Breast epithelium (tissue), 4 donors: ENCODE data around the gene RAP2C. TPM values are rescaled to one million over a fixed set of nuclear protein-coding genes. Genes with fewer than 3 reads are reported as not detected.
A peak's percentile ranks its signal among the peaks of the same experiment; 100 is the strongest.

Experiments used
- DNase-seq, 2 donors: peaks; one replicate each; pipeline ENCODE4 v3.0.0-alpha.2; 2019; ENCODE audit warnings: low spot score in 2 of 2
- H3K27ac ChIP-seq, 2 donors: fragments of 200-600 bp; sonication (generic) in 1 of 2; one replicate each; pipeline ENCODE4 v1.5.1; 2016 to 2019; ENCODE audit warnings: mild to moderate bottlenecking in 1 of 2
- H3K27me3 ChIP-seq, 2 donors: fragments of 200-600 bp; sonication (generic) in 1 of 2; one replicate each; pipeline versions ENCODE4 v1.5.1 to v1.6.0; 2017 to 2019; ENCODE audit warnings: control low read depth in 1 of 2, mild to moderate bottlenecking in 1 of 2
- H3K36me3 ChIP-seq: fragments of 200-600 bp; one replicate; pipeline ENCODE4 v1.5.1; 2019
- H3K4me1 ChIP-seq, 2 donors: fragments of 200-600 bp; sonication (generic); one replicate each; pipeline ENCODE4 v1.5.1; 2016 to 2019; ENCODE audit warnings: control low read depth in 1 of 2
- H3K4me3 ChIP-seq, 3 donors: fragments of 200-600 bp; sonication (generic); 1 replicate in 2 of 3; 2 replicates in 1 of 3; pipeline ENCODE4 v1.5.1; 2016 to 2019; ENCODE audit warnings: mild to moderate bottlenecking in 3 of 3, moderate library complexity in 2 of 3
- H3K9me3 ChIP-seq, 2 donors: fragments of 200-600 bp; sonication (generic) in 1 of 2; one replicate each; pipeline ENCODE4 v1.5.1; 2016 to 2019; ENCODE audit warnings: control low read depth in 1 of 2
- POLR2A ChIP-seq: fragments of 450-650 bp; IDR thresholded peaks from one replicate; pipeline ENCODE4 v1.6.1; 2016; ENCODE audit warnings: antibody characterized with exemption, mild to moderate bottlenecking, moderate library complexity
- POLR2AphosphoS5 ChIP-seq, 3 donors: sonication (generic); formaldehyde crosslinking; IDR thresholded peaks; one replicate each; pipeline ENCODE4 v1.6.1; 2017; ENCODE audit warnings: antibody characterized with exemption in 3 of 3
- intact Hi-C: fragments of 100-400 bp; cut with DNase I; formaldehyde crosslinking; loops from one replicate; pipeline ENCODE4 v1.15.1; 2023; ENCODE audit warnings: low total_unique reads
- total RNA-seq, 3 donors: library from RNA; depleted of rRNA; stranded (reverse); fragments of >200 nt; gene quantifications; one replicate each; pipeline ENCODE4 v1.1.0, GENCODE V29; 2016
- TF ChIP-seq, protein P1 (sequence below), 3 donors: fragments of 450-650 bp; IDR thresholded peaks; one replicate each; pipeline ENCODE4 v1.5.1; 2016 to 2017; ENCODE audit warnings: antibody characterized with exemption in 3 of 3, mild to moderate bottlenecking in 3 of 3, moderate library complexity in 3 of 3

RAP2C gene
- total RNA-seq = 10 to 100 TPM; 14.1 to 22.1 (median 18.0) TPM

GRCh38 chrX:132219343-132219768 lies at the start of gene RAP2C:
Gene RAP2C, minus strand, starts transcription at chrX:132219447. Its CDS starts 2,179 bp downstream, at chrX:132217268.
- TF ChIP-seq, protein P1, sequence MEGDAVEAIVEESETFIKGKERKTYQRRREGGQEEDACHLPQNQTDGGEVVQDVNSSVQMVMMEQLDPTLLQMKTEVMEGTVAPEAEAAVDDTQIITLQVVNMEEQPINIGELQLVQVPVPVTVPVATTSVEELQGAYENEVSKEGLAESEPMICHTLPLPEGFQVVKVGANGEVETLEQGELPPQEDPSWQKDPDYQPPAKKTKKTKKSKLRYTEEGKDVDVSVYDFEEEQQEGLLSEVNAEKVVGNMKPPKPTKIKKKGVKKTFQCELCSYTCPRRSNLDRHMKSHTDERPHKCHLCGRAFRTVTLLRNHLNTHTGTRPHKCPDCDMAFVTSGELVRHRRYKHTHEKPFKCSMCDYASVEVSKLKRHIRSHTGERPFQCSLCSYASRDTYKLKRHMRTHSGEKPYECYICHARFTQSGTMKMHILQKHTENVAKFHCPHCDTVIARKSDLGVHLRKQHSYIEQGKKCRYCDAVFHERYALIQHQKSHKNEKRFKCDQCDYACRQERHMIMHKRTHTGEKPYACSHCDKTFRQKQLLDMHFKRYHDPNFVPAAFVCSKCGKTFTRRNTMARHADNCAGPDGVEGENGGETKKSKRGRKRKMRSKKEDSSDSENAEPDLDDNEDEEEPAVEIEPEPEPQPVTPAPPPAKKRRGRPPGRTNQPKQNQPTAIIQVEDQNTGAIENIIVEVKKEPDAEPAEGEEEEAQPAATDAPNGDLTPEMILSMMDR (IDR thresholded peaks at IDR 0.05) = peak in 2 of 3 donors; percentile 35 to 41
- no peak for TF ChIP-seq POLR2A
- Histone ChIP-seq H3K36me3 (no peaks in the 10 kb centered on the region), H3K27me3 (peaks cover 0 to 13% of the 10 kb centered on the region in 2 donors), H3K4me1 (no peaks in the 10 kb centered on the region), H3K9me3 (no peaks in the 10 kb centered on the region), H3K27ac (peak within 1 kb of the TSS; percentile 95 to 98), H3K4me3 (peak within 1 kb of the TSS; percentile 77 to 83 (median 80))
- intact Hi-C loops = no loop called here
- DNase-seq = peak; percentile 51 to 65

GRCh38 chrX:132267392-132267791 lies 48.1 kb upstream of the RAP2C start:
- Histone ChIP-seq H3K36me3 (no peaks in the 10 kb centered on the region), H3K4me1 (no peaks in the 10 kb centered on the region), H3K27me3 (peaks cover 0 to 11% of the 10 kb centered on the region in 2 donors), H3K4me3 (no peak overlapping the region), H3K9me3 (no peaks in the 10 kb centered on the region), H3K27ac (no peak overlapping the region)
- TF ChIP-seq, protein P1 (IDR thresholded peaks at IDR 0.05) = no peak
- TF ChIP-seq POLR2A = no peak
- no peak for TF ChIP-seq POLR2AphosphoS5 (IDR thresholded peaks at IDR 0.05)
- intact Hi-C loops = no loop called here
- DNase-seq = no peak

DNA sequence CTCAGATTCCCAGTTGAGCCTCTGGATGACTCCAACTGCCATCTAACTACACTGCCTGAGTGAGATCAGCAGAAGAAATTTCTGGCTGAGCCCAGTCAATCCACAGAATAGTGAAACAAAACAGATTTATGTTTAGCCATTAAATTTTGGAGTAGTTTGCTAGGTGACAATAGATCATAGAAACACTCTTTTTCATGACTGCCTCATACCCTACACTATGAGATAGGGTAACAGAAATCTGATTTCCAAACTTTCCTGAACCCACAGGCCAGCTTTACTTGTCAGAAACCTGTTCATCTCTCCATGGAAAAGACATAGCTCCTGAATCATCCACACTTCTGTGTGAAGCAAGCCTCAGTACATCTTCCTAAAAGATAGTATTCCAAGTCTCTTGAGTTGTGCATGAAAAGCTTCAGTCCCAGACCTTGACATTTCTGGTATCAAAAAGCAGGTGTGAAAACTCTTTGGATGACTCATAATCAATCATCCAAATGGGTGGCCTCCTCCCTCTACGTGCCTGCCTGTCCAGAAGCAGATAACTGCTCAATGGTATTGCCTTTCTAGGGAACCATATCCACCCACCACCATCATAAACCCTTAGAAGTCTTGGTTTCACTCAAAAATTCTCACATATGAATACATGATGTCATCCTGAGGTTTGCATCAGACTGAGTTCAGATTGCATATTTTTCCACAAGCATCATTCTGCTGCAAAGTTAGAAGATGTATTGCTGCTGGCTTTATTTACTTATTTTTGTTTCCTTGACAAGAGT lies 47.5 kb upstream of the RAP2C start:
- no peak for DNase-seq
- H3K36me3 ChIP-seq = no peaks in the 10 kb centered on the region
- H3K27ac ChIP-seq = no peak overlapping the region
- H3K4me3 ChIP-seq = no peak overlapping the region
- intact Hi-C loops = no loop called here
- no peaks in the 10 kb centered on the region for H3K9me3 ChIP-seq
- peaks cover 0 to 17% of the 10 kb centered on the region in 2 donors for H3K27me3 ChIP-seq
- H3K4me1 ChIP-seq = no peaks in the 10 kb centered on the region
- TF ChIP-seq POLR2AphosphoS5 (IDR thresholded peaks at IDR 0.05) = no peak
- TF ChIP-seq, protein P1 (IDR thresholded peaks at IDR 0.05) = no peak
- no peak for TF ChIP-seq POLR2A

DNA sequence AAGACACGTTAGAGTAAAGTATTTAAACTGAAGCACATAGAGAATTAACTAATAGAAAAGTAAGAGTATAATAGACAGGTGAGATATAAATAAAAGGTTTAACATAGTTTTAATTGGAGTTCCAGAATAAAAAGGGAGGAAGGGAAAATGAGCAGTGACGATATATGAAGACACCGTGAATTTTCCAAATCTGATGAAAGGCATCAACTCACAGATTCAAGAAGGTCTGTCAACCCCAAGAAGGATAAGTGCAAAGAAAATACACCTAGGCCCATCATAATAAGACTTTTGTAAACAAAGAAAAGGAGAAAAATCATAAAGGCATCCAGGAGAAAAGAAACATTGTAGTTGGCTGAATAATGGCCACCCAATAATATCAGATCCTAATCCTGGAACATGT lies 43.9 kb upstream of the RAP2C start:
- Histone ChIP-seq H3K36me3 (no peaks in the 10 kb centered on the region), H3K4me1 (no peaks in the 10 kb centered on the region), H3K4me3 (no peak overlapping the region), H3K9me3 (no peaks in the 10 kb centered on the region), H3K27me3 (peaks cover 0 to 20% of the 10 kb centered on the region in 2 donors), H3K27ac (no peak overlapping the region)
- no peak for TF ChIP-seq POLR2A
- no peak for TF ChIP-seq POLR2AphosphoS5 (IDR thresholded peaks at IDR 0.05)
- TF ChIP-seq, protein P1 (IDR thresholded peaks at IDR 0.05) = no peak
- no peak for DNase-seq
- intact Hi-C loops = no loop called here

DNA sequence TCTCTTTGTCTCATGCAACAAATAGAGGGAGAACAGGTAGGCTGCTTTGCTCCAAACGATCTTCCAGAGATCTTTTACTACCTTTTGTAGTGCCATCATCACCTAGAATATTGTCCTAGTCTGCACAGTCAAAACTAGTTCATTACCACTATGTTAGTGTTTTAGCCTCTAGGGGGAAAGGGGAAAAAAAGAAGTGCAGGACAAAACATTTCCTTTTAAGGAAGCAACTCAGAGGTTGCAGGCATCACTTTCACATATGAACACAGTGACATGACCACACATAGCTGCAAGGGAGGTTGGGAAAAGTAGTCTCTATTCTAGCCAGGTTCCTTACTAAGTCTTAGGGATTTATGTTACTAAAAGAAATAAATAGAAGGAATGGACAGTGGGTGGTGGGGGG lies 39.3 kb upstream of the RAP2C start:
- no peak for TF ChIP-seq POLR2AphosphoS5 (IDR thresholded peaks at IDR 0.05)
- no peaks in the 10 kb centered on the region for H3K9me3 ChIP-seq
- H3K27me3 ChIP-seq = peaks cover 0 to 37% of the 10 kb centered on the region in 2 donors
- no peak overlapping the region for H3K4me3 ChIP-seq
- no peak for DNase-seq
- intact Hi-C loops = no loop called here
- H3K4me1 ChIP-seq = no peaks in the 10 kb centered on the region
- no peak overlapping the region for H3K27ac ChIP-seq
- no peaks in the 10 kb centered on the region for H3K36me3 ChIP-seq
